ENCODE measurements around the gene PHACTR1.

DNA sequence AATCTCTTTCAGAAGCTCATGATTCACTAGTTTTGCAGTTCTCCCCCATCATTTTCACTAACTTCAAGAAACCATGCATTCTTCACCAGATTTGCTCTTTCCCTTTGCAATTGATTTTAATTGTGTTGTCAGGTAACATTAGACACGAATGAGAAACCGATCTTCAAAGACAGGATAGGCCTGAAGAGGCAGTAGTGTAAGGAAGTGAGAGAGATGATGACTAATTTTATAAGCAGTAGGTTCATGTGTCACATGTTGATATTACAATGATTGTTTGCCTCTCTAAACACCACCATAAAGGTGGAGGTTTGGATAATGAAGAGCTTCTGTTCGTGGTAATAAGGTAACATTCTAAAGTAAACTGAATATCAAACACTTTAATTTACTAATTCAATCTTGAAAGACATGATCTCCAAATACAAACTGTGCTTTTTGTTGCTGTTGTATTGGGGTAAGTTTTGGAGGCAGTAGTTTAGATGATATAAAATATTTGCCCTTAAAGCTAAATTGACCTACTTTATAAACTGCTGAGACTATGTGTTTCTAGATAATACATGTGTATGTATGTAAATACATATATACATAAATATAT lies 207.2 kb downstream of the PHACTR1 start:
- TF ChIP-seq, protein P1, sequence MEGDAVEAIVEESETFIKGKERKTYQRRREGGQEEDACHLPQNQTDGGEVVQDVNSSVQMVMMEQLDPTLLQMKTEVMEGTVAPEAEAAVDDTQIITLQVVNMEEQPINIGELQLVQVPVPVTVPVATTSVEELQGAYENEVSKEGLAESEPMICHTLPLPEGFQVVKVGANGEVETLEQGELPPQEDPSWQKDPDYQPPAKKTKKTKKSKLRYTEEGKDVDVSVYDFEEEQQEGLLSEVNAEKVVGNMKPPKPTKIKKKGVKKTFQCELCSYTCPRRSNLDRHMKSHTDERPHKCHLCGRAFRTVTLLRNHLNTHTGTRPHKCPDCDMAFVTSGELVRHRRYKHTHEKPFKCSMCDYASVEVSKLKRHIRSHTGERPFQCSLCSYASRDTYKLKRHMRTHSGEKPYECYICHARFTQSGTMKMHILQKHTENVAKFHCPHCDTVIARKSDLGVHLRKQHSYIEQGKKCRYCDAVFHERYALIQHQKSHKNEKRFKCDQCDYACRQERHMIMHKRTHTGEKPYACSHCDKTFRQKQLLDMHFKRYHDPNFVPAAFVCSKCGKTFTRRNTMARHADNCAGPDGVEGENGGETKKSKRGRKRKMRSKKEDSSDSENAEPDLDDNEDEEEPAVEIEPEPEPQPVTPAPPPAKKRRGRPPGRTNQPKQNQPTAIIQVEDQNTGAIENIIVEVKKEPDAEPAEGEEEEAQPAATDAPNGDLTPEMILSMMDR (IDR thresholded peaks at IDR 0.05) = no peak
- TF ChIP-seq POLR2A (IDR thresholded peaks at IDR 0.05) = no peak
